ENCODE measurements around the gene TBC1D22A. TPM values are rescaled to one million over a fixed set of nuclear protein-coding genes. Genes with fewer than 3 reads are reported as not detected.
A peak's percentile ranks its signal among the peaks of the same experiment; 100 is the strongest.

Gene TBC1D22A
- total RNA-seq, 1 donor from 2014 or later: 14.3 TPM

DNA sequence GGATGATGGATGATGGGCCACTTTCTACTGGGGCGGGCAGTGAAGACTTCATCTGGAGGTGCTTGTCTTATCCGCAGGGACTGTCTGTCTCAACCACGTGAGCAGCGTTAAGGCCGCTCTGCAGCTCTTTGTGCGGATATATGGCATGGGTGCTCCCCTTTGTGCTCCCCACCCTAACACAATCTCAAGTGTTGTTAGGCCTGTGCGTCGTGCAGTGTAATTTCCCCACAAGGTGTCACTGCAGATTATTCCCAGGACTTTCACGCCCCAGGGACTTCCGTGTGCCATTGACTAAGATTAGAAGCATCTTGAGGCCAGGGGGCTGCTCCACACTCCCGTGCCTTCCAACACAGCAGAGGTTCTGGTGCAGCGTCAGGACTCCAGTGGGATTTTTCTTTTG lies 65.3 kb downstream of the TBC1D22A start:
- Mint-ChIP-seq H3K9me3 (peaks cover 2% of the 10 kb centered on the region), H3K4me3 (no peak overlapping the region), H3K27ac (ENCODE audit: unreplicated experiment) (no peak overlapping the region), H3K27me3 (ENCODE audit: low read depth) (no peaks in the 10 kb centered on the region), H3K36me3 (ENCODE audit: low read depth) (peaks cover 26% of the 10 kb centered on the region), H3K4me1 (peaks cover 15% of the 10 kb centered on the region)
- DNase-seq (ENCODE audit: low read depth, low spot score): no peak
- TF ChIP-seq, protein P1, sequence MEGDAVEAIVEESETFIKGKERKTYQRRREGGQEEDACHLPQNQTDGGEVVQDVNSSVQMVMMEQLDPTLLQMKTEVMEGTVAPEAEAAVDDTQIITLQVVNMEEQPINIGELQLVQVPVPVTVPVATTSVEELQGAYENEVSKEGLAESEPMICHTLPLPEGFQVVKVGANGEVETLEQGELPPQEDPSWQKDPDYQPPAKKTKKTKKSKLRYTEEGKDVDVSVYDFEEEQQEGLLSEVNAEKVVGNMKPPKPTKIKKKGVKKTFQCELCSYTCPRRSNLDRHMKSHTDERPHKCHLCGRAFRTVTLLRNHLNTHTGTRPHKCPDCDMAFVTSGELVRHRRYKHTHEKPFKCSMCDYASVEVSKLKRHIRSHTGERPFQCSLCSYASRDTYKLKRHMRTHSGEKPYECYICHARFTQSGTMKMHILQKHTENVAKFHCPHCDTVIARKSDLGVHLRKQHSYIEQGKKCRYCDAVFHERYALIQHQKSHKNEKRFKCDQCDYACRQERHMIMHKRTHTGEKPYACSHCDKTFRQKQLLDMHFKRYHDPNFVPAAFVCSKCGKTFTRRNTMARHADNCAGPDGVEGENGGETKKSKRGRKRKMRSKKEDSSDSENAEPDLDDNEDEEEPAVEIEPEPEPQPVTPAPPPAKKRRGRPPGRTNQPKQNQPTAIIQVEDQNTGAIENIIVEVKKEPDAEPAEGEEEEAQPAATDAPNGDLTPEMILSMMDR (conservative IDR thresholded peaks at IDR 0.05): no peak

DNA sequence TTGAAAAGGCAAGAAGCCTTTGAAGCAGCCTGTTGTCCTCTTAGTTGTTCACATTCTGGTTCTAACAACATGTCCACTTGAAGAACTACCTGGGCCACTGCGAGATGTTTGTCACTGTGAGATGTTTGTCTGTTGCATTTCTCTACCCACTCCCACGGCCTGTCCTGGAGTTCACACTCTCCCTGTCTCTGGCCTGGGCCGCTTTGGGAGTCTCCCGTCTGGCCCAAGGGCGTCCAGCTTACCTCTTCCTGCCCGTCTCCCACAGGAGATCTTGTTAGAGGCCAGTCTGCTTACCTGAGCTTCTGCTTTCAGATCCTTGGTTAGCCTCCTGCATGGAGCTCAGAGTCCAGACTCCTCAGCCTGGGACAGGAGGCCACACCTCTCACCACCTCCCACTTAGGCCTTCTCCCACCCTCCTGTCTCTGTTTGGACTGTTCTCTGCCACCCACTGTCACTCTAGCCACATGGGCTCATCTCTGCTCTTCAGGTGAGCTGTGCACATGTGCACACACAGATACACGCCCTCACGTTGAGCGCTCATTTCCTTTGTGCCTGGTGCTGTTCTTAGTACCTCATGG lies 66.0 kb downstream of the TBC1D22A start:
- H3K4me1 Mint-ChIP-seq: peaks cover 15% of the 10 kb centered on the region
- peak overlapping the region; percentile 83 for H3K27ac Mint-ChIP-seq (ENCODE audit: unreplicated experiment)
- TF ChIP-seq, protein P1 (conservative IDR thresholded peaks at IDR 0.05): no peak
- H3K27me3 Mint-ChIP-seq (ENCODE audit: low read depth): no peaks in the 10 kb centered on the region
- H3K4me3 Mint-ChIP-seq: no peak overlapping the region
- peaks cover 4% of the 10 kb centered on the region for H3K9me3 Mint-ChIP-seq
- DNase-seq (ENCODE audit: low read depth, low spot score): no peak
- H3K36me3 Mint-ChIP-seq (ENCODE audit: low read depth): peaks cover 28% of the 10 kb centered on the region

DNA sequence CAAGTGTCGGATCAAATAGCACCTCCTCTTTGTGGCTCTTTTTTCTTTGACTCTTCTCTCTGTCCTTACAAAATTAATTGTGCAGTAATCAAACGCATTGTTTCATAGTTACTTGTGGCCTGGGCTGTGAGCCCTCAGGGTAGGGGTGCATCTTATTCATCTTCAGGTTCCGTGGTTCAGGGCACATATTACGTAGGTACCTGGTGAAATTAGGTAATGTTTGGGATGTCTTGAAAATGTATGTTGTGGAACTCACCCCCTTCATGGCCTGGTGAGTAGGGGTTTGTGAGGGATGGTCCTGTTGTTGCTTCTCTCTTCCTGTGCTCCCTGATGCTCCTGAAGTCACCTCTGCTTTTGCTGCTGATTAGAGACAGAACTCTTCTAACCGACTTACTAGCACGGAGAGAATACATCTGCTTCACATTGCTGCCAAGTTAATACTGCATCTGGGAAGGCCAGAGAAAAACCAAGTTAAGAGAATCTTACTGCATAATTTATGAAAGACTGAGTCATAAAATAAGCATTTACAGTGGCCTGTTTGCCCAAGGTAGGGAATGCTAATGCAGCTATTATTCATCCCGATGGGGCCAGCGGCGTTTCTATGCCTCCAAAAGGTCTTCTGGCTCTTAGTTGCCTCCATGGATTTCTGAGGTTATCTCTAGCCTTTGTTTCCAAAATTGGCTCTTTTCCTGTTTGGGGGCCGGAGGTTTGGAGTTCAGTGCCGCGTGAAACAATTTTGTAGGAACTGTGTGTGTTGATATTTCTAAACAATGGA lies 66.9 kb downstream of the TBC1D22A start:
- Mint-ChIP-seq H3K36me3 (ENCODE audit: low read depth) (peaks cover 28% of the 10 kb centered on the region), H3K9me3 (peaks cover 4% of the 10 kb centered on the region), H3K27ac (ENCODE audit: unreplicated experiment) (no peak overlapping the region), H3K4me1 (peaks cover 11% of the 10 kb centered on the region), H3K27me3 (ENCODE audit: low read depth) (no peaks in the 10 kb centered on the region), H3K4me3 (no peak overlapping the region)
- TF ChIP-seq, protein P1 (conservative IDR thresholded peaks at IDR 0.05): no peak
- no peak for DNase-seq (ENCODE audit: low read depth, low spot score)

DNA sequence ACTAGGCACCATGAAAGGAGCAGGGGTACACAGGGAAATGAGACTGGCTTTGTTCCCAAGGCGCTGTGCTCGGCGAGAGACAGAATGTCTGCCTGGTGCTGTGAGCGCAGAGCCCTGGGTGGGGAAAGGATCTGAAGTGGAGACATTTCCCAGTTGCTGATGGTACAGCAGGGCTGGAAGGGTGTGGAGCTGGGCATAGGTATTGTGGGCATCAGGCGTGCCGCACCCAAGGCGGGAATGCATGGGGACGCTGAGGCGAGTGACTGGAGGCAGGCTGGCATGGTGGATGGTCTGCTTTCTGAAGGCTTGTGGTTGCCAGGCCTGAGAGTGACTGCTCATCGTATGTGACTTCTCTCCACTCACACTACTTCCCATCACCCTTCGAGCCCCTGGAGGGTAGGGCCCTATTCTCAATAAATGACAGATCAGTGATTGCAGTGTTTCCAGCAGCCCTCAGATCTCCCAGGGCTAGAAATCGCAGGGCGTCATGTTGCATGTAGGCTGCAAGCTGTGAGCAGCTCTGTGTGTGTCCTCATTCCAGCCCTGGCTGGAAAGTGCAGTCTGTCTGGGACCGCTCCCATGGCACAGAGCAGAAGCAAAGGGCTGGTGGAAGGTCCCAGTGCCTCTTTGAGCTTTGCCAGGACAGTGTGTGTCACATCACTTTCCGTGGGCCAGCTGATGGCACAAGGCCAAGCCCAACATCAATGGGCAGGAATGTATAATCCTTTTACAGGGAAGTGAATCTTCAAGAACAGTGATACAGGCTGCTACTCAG lies 67.7 kb downstream of the TBC1D22A start:
- H3K9me3 Mint-ChIP-seq: peaks cover 8% of the 10 kb centered on the region
- TF ChIP-seq, protein P1 (conservative IDR thresholded peaks at IDR 0.05): no peak
- no peak for DNase-seq (ENCODE audit: low read depth, low spot score)
- no peaks in the 10 kb centered on the region for H3K27me3 Mint-ChIP-seq (ENCODE audit: low read depth)
- no peak overlapping the region for H3K4me3 Mint-ChIP-seq
- H3K36me3 Mint-ChIP-seq (ENCODE audit: low read depth): peaks cover 34% of the 10 kb centered on the region
- peaks cover 10% of the 10 kb centered on the region for H3K4me1 Mint-ChIP-seq
- peak overlapping the region; percentile 76 for H3K27ac Mint-ChIP-seq (ENCODE audit: unreplicated experiment)

DNA sequence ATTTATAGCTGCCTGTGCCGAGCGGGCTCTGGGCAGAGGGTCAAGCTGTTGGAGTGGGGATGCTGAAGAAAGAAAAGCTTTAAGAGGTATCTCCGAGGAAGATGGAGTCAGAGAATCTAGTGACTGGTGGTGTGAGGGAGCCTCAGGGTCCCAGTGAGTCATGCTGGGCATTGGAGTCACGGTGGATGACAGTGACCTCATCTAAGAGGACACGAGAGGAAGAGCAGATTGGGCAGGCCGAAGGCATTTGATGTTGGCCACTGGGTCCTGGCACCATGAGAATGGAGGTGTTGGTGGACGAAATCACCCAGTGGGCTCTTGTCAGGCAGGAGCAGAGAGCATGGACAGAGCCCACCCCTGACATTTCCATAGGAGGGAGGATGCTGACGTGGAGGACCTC lies 68.4 kb downstream of the TBC1D22A start:
- Mint-ChIP-seq H3K4me3 (no peak overlapping the region), H3K9me3 (peaks cover 8% of the 10 kb centered on the region), H3K27ac (ENCODE audit: unreplicated experiment) (peak overlapping the region; percentile 52), H3K4me1 (peaks cover 10% of the 10 kb centered on the region), H3K27me3 (ENCODE audit: low read depth) (no peaks in the 10 kb centered on the region), H3K36me3 (ENCODE audit: low read depth) (peaks cover 39% of the 10 kb centered on the region)
- TF ChIP-seq, protein P1 (conservative IDR thresholded peaks at IDR 0.05): no peak
- no peak for DNase-seq (ENCODE audit: low read depth, low spot score)

Data from neural crest cell (in vitro differentiated cells).